Measurements from ENCODE around the gene NEURL1.

DNA sequence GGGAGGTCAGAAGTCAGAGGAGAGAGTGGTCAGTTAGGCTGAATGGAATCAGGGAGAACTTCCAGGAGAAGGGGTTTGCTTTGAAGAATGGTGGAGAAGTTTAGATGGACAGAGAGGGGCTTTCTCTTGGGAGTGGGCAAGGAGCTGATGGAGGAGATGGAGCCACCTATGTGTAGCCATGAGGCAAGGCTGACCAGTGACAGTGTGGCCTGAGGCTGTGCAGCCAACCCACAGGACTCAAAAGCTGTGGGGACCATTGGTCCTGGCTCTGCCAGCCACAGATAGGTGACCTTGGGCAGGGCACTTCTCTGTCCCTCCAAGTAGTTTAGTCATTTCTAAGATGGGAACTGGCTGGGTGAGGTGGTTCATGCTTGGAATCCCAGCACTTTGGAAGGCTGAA, 18.7 kb downstream of the NEURL1 start:
- TF ChIP-seq EZH2 (IDR thresholded peaks at IDR 0.05; ENCODE audit: insufficient read depth, poor library complexity, severe bottlenecking): no peak
- TF ChIP-seq EZH2phosphoT487 (IDR thresholded peaks at IDR 0.05; ENCODE audit: insufficient read depth, low read depth): no peak

Data from GM23248 (cell line).